GM08714 (cell line): Measurements from ENCODE around the gene CACNA2D3.
"Not testable (repeated sequence)": the region's sequence is repeated elsewhere in the genome, so short reads cannot be mapped to it uniquely, and the experiment has no call there.

Source experiments
- H3K4me3 ChIP-seq: fragments of 200-500 bp; sonication (Bioruptor generic); 2 replicates; pipeline ENCODE4 v1.5.1; 2014; ENCODE audit warnings: mild to moderate bottlenecking, low read length, inconsistent platforms
- ZNF274 ChIP-seq: IDR thresholded peaks from 2 replicates; pipeline ENCODE4 v1.6.1; 2012; ENCODE audit warnings: mild to moderate bottlenecking, low read depth, low read length

CACNA2D3 gene

DNA sequence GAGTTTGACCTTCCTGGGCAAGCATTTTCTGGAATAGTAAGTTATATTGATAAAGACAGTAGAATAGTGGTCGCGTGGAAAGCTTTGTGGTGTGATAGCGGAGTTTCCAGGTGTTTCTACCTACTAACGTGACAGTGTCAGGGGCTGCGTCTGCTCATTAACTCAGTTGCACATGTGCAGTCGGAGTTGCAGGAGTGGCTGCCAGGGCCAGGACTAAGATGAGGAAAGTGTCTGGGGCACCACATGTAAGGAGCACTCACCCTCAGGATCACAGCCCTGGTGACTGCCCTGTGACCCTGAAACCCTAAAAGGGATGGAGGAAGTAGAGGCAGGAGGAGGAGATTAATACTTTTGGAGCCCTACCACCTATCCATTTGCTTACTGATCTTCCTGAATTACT, 510.5 kb downstream of the CACNA2D3 start:
- no peak for TF ChIP-seq ZNF274
- H3K4me3 ChIP-seq, result no peak overlapping the region

DNA sequence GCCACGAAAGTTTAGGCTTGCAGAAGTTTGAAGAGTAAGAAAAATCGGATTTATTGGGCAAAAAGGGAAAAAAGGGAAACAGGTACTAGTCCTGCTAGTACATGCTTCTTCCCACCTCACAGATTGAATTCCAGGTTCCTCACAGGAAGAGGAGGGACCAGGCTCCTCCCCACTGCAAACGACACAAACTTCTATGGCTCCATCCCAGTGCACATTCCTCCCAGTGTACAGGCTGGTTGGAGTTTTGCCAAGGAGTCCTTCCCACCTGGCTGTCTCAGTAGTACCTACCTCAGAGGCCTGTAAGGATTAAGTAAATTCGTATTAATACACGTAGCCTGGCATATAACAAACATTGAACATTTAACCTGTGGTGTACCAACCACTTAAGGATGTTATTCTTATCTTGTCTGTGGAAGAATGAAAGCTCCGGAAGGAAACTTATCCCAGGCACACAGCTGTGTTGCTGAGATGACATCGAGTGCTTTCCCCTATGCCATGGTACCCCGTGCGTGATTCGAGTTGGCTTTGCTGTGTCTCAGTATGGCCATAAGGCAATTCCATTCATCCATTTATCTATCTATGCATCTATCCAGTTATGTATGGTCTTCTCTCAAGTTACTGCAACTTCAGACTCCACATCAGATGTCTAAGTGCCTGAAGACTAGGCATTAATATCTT, 511.2 kb downstream of the CACNA2D3 start:
- no peak for TF ChIP-seq ZNF274
- H3K4me3 ChIP-seq, result no peak overlapping the region

DNA sequence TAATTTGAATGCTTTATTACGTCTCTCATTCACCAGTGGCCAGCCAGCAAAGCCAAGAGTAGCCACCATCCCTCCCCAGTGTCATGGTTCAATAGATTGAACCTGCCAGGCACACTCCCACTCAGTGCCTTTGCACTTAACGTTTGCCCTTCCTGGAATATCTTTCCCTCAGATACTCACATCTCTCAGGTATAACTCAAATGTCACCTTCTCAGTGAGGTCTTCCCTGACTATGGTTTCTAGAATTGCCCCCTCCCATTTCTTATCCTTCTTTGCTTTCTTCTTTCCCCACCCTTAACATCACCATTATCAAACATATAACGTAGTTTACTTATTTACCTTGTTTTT, 511.7 kb downstream of the CACNA2D3 start:
- TF ChIP-seq ZNF274, result no peak
- no peak overlapping the region for H3K4me3 ChIP-seq

DNA sequence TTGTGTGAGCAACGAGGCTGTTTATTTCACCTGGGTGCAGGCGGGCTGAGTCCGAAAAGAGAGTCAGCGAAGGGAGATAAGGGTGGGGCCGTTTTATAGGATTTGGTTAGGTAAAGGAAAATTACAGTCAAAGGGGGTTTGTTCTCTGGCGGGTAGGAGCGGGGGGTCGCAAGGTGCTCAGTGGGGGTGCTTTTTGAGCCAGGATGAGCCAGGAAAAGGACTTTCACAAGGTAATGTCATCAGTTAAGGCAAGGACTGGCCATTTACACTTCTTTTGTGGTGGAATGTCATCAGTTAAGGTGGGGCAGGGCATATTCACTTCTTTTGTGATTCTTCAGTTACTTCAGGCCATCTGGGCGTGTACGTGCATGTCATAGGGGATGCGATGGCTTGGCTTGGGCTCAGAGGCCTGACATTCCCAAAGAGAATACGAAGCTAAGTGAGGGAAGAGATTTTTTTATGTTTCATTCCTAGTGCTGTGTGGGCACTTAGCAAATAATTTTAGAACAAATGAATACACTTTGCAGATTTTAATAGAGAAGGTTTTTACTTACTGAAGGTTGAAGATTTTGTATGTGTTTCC, 517.5 kb downstream of the CACNA2D3 start:
- not testable (repeated sequence) for H3K4me3 ChIP-seq

DNA sequence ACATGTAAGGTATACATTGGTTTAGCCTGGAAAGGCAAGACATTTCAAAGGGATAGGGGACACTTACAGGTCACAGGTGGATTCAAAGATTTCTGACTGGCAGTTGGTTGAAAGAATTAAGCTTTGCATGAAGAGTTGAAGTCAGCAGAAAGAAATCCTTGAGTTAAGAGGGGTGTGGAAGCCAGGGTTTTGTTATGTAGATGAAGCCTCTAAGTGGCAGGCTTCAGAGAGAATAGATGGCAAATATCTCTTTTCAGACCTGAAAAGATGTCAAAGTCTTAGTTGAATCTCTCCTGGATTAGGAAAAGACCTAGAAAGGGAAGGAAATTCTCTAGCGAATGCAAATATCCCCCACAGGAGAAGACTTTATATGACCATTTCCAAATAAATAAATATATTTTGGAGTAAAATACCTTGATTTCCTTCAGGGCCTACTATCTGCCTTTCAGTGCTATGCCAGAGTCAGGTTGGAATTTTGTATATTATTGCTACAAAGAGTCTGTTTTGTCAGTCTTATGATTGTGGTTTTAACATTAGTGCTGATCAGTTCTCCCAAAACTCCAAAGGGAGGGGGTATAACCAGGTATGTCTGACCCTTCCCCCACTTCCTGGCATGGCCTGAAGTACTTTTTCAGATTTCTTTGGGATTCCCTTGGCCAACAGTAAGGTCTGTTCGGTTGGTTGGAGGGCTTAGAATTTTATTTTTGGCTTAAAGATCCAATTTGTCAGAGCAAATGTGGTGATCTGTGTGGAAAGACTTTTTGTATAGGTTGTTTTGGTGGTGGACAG, 519.1 kb downstream of the CACNA2D3 start:
- H3K4me3 ChIP-seq, result no peak overlapping the region

DNA sequence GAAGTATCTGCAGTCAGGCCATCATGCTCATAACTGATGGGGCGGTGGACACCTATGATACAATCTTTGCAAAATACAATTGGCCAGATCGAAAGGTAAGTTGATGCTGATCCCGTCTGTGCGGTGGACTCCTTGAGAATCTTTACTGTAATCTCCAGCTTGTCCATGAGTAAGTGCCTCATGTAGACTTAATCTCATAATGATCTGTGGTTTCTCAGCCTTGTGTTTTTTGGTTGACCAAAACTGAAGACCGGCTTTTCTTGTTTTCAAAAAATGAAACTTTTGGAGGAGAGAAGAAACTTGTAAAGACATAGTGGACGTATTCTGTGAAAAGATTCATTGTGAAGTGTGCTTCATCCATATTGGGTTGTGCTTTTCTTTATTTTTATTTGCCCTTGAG, 519.8 kb downstream of the CACNA2D3 start:
- TF ChIP-seq ZNF274, result no peak
- H3K4me3 ChIP-seq, result no peak overlapping the region

More for the DNA sequence above, 519.1 kb downstream of the CACNA2D3 start:
- TF ChIP-seq ZNF274, result no peak

DNA sequence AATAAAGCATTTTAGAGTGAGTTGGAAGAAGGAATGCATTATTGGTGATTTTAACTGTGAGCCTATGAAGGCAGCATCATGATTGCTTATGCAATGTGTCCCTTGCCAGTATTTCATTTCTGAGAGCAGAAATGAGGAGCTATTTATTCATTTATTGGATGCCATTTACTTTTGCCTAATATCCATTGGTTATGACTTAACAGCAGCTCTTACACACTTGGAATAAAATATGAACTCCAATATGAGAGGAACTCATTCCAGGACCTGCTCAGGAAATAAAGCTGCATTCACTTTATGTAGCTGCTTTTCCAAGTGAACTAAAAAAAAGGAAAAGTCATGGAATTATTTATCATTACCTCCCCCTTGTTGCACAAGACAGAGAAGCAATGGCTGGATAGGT, 525.4 kb downstream of the CACNA2D3 start:
- TF ChIP-seq ZNF274, result no peak
- no peak overlapping the region for H3K4me3 ChIP-seq

DNA sequence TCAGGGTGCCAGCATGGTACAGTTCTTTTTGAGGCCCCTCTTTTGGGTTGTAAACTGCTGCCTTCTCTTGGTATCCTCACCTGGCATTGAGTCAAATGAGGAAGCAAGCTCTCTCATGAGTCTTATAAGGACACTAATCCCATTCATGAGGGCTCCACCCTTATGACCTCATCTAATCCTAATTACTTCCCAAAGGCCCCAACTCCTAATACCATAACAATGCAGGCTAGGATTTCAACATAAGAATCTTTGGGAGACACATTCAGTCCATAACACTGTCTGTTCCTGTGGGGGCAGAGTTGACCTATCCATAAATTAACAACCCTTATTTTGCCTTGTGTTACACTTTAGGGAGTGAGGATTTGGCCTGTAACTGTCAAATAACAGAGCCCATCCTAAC, 527.2 kb downstream of the CACNA2D3 start:
- TF ChIP-seq ZNF274, result no peak

DNA sequence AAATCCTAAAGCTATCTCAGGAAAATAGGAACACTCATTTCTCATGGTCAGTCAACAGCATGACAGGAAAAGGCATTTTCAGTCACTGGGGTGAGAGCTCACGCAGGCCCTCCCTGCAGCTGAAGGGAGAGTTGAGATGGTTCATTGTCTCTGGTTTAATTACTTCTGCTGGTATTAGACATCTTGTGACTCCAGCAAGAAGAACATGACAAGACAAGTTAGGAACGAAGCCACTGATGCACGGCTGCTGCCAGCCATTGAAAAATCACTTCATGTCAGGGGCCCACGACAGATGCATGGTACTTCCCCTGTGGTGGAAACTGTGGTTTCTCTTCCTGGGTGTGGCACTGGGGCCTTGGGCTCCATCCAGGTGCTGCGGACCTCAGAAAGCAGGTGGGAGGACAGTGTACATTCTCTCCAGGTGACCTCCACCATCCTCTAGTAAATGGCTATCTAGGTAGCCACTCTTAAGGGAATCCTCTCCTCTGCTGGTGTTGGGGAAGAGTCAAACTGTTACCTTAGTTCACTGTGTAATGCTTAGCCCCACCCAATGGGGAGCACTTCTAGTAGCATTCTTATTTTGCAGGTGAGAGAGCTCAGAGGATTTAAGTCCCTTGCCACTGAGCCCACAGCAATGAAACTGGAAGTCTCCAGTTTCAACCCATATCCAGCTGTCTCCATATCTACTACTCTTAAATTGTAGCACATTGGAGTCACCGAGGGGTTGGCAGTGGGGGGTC, 531.3 kb downstream of the CACNA2D3 start:
- no peak overlapping the region for H3K4me3 ChIP-seq
- no peak for TF ChIP-seq ZNF274

More for the DNA sequence above, 527.2 kb downstream of the CACNA2D3 start:
- H3K4me3 ChIP-seq, result no peak overlapping the region

DNA sequence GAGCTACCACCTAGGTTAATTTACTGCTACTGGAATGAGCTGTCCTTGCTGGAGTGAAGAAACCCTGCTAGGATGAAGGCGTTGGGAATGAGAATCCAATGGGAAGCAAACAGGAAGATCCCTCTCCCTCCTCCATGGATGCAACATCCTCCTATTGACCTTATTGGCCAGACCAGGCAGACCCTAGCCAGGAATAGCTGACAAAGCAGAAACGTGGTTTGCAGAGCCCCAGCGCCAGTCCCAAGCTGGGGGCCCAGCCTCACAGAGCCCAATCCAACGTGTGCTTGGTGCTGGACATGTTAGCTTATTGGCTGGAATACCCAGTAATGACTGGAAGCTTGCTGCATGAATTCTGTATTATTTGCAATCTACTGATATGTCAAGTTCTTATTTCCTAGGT, 532.4 kb downstream of the CACNA2D3 start:
- H3K4me3 ChIP-seq, result no peak overlapping the region
- no peak for TF ChIP-seq ZNF274

DNA sequence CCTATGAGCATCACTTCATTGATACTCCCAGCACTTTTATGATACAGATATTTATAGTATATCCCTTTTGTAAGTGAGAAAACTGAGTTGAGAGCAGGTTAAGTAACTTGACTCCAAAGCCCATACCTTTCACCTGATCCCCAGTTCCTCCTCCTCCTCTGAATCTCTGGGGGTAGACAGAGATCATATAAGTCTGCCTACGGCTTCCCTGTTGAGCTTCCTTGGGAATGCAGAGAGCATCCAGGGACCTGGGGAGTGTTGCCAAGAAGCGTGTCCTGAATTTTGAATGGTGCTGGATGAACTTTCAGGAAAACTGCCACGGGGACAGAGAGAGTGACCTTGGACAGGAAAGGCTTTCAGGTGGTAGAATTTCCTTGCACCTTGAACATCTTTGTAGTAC, 537.0 kb downstream of the CACNA2D3 start:
- TF ChIP-seq ZNF274, result no peak

DNA sequence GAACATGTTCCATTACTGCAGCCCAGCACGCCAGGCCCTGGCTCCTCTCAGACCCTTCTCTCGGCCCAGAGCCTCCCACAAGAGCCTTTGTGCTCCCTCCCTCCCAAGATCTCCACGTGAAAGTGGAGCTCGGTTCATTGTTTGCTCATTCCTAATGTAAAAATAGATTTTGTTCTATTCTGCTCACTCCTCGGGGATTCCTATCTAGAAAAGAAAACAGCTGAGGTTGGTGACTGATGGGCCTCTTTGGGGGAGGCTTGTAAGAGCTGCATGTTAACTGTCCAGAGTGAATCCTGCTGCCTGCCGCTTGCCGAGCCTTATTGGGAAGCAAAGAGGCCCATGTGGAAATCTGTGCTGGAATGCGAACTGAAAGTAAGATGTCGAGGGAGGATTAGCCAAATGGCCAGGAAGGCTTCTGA, 538.4 kb downstream of the CACNA2D3 start:
- no peak for TF ChIP-seq ZNF274
- H3K4me3 ChIP-seq, result no peak overlapping the region

More for the DNA sequence above, 537.0 kb downstream of the CACNA2D3 start:
- no peak overlapping the region for H3K4me3 ChIP-seq

DNA sequence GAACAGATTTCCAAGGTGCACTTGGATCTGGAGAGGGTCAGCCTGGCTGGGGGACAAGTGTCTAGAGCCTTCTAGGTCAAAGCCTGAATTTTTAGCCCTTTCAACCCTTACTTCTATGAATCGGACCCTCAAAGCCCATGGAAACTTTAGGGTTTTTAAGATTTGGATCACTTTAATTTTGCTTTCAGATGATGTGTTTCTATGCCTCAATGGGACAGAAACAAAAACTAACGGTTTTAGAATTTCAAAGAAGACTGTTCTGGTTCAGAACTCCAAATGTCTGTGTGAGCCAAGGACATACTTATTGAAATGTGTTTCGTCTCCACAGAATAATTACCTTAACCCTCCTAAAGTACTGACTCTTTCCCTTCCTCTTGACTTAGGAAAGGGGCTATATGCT, 538.8 kb downstream of the CACNA2D3 start:
- TF ChIP-seq ZNF274, result no peak

DNA sequence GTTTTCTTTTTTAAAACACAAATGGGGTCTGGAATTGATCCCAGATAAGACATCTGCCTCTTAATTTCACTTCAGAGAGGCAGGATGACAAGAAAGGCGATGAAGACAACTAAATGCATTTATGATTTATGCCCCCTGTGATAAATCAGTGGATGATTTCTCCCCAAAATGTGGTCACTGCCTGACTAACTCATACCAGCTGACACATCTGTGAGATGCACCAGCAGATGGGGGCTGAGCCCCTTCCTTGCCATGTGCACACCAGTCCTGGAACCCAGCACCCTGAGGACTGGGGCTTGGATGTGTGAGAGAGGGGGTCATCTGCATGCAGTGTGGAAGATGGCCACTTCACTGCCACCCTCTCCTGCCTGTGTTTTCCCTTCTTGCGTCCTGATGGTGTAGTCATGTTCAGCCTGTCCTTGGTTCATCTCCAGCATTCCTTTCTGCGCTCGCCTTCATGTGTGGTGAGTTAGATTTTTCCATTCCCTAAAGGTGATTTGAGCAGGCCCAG, 541.2 kb downstream of the CACNA2D3 start:
- no peak for TF ChIP-seq ZNF274
- no peak overlapping the region for H3K4me3 ChIP-seq

More for the DNA sequence above, 538.8 kb downstream of the CACNA2D3 start:
- no peak overlapping the region for H3K4me3 ChIP-seq
